ENCODE data around the gene SPAG6.
"Not testable (repeated sequence)": the region's sequence is repeated elsewhere in the genome, so short reads cannot be mapped to it uniquely, and the experiment has no call there.

SPAG6 gene

DNA sequence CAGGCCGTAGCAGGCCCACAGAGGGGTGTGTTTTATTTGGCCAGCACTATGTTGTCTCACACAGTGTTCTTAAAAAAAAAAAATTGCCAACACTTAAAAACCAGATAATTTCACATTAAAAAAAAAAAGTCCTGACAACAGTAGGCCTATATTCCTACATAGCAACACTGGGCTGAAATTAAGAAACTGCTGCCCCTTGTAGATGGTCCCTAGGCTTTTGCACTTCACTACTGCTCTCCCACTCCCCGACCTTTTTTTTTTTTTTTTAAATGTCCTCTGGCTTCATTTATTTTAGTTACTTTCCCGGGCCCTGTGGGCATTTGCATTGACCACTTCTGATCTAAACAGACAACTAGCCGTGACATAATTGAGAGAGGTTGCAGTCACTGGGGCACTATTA is 36.0 kb downstream of the SPAG6 start:
- no peak for DNase-seq

DNA sequence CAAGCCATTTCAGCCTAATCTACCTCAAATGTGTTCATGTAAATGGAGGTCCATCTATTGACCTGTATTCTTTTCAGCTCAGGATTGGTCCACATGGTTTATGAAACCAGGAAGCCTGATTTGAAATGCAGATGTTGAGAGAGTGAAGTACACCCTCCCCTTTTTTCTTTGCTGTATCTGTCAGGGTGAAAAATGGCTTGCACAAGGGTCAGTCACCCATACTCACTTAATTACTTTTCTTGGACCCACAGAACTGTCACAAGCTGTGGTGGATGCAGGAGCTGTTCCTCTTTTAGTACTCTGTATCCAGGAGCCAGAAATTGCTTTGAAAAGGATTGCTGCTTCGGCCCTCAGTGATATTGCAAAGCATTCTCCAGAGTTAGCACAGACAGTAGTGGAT is 41.2 kb downstream of the SPAG6 start:
- DNase-seq, result no peak

DNA sequence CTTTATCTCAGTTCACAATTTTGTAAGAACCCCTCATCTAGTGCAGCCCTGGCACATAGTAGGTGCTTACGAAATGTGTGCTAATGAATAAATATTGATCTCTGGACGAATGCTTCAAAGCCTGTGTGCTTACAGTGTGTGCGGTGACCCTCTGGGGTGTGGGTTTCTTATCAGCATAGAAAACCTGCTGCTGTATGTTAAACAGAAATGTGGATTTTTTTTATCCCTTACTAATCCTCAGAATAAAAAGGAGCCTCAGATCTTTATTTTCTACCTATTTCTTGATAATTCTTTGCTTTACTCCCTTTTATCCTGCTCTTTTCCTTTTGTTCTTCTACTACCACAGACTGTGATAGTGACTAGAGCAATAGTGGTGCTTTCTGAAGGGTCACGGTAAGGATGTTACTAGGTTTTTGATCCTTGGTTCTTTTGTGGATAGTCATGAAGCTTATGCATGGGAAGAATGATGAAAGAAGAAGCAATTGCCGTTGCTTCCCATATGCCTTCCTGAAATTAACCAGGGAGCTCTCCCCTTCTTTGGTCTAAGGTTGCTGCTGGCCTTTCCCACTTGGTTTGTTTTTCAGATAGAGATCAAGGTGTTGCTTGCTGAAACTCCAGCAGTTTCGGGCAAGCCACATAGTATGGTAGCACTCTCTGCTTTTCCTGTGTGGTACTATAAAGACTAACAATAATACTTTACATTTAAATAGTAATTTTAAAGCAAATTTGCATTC is 44.7 kb downstream of the SPAG6 start:
- DNase-seq, result no peak

DNA sequence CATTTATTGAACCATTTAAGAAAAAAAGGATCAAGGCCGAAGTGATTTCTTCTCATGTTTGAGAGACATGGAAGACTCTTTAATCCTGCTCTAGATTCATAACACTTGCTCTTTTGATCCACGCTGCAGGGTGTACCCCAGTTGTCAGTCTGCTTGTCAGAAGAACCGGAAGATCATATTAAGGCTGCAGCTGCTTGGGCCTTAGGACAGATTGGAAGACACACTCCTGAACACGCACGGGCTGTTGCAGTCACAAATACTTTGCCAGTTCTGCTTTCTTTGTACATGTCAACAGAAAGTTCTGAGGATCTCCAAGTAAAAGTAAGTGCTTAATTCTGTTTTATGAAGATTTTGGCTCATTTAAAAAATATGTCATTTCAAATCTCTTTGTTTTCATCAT is 46.3 kb downstream of the SPAG6 start:
- no peak for DNase-seq

DNA sequence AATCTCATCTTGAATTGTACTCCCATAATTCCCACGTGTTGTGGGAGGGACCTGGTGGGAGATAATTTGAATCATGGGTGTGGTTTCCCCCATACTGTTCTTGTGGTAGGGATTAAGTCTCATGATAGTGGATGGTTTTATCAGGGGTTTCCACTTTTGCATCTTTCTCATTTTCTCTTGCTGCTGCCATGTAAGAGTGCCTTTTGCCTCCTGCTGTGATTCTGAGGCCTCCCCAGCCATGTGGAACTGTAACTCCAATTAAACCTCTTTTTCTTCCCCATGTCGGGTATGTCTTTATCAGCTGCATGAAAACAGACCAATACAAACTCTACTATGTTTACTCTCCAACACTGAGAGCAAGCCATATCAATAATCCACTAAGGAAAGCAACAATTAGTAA is 50.9 kb downstream of the SPAG6 start:
- not testable (repeated sequence) for DNase-seq

DNA sequence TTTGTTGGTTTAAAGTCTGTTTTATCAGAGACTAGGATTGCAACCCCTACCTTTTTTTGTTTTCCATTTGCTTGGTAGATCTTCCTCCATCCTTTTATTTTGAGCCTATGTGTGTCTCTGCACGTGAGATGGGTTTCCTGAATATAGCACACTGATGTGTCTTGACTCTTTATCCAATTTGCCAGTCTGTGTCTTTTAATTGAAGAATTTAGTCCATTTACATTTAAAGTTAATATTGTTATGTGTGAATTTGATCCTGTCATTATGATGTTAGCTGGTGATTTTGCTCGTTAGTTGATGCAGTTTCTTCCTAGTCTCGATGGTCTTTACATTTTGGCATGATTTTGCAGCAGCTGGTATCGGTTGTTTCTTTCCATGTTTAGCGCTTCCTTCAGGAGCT is 61.6 kb downstream of the SPAG6 start:
- not testable (repeated sequence) for DNase-seq

DNA sequence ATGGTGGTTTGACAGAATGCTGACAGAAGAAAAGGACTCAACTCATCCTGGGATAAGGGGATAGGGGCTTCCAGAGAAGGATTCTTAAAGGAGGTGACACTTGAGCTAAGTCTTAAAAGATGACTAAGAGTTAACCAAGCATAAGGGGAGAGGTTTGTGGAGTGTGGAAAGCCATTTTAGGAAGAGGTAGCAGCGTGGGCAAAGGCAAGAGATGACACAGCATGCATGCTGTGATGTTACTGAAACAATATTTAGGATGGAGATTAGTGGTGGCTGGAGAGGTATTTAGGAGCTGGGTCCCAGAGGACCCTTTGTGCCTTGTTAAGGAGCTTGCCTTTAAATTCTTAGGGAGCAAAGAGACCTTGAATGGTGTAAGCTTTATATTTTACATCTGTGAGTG is 65.1 kb downstream of the SPAG6 start:
- no peak for DNase-seq

DNA sequence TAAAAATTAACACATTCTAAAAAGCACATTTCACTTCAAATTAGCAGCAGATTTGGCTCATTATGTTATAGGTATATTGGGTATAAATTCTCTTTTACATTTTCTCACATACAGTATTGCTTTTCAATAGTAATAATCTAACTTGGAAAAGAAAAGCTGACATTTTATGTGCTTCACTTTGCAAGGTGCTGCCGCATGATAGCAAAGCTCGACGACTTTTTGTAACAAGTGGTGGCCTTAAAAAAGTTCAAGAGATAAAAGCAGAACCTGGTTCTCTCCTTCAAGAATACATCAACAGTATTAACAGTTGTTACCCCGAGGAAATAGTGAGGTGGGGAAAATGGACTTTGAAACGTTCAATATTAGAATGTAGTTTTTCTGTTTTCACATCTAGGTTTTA is 65.5 kb downstream of the SPAG6 start:
- no peak for DNase-seq

DNA sequence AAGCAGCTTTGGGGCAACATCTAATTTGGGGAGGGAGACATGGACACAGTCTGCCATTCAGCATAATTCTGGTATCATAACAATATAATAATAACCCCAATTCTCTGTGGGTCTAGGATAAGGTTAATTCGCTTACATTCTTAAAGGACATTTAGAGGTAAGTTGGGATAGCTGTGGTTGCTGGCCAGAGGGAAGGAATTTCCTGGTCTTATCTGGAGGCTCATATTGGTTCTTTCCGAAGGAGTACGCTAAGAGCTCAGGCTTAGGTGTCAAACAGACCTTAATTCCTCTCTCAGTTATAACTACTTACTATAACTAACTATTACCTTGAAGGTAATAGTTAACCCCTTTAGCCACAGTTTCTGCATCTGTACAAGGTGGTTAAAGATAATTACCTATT is 68.8 kb downstream of the SPAG6 start:
- DNase-seq, result no peak

DNA sequence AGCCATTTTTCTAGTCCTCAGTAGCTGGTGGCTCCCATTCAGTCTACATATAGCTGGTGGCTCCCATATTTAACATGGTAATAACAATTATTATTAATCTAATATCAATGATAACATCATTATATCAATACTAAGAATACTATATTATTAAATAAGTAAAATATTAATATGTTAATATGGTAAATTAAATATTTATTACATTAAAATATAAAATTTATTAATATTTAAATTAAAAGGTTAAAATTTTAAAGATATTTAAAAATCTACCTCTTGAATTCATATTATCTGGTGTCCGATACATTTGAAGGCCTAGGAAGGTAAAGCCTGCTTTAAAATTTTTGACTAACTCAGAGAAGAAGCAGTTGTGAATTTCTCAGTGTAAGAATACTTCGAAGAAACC is 69.8 kb downstream of the SPAG6 start:
- DNase-seq, result no peak

DNA sequence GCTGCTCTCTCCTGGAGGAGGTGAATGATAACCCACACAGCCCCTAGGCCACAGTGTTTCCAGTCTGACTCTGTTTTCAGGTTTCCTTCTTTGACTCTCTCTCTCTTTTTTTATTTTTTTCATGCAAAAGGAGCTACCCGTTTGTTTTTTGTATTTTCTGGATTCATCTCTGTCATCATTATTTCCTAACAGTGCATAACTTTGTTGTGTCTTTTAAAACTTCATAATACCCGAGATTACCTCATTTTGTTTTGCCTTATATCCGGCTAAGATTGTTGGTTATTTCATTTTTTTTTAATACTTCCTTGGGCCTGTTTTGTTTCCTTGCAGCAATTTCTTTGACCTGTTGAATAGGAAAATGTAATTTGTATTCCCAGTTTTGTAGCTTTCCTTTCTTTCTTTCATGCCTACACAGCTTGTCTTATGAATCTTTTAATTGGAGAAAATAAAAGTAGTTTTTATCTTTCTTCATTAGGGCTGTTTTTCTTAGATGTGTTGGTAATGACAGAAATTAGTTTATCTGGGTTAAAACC is 72.5 kb downstream of the SPAG6 start:
- DNase-seq, result no peak

DNA sequence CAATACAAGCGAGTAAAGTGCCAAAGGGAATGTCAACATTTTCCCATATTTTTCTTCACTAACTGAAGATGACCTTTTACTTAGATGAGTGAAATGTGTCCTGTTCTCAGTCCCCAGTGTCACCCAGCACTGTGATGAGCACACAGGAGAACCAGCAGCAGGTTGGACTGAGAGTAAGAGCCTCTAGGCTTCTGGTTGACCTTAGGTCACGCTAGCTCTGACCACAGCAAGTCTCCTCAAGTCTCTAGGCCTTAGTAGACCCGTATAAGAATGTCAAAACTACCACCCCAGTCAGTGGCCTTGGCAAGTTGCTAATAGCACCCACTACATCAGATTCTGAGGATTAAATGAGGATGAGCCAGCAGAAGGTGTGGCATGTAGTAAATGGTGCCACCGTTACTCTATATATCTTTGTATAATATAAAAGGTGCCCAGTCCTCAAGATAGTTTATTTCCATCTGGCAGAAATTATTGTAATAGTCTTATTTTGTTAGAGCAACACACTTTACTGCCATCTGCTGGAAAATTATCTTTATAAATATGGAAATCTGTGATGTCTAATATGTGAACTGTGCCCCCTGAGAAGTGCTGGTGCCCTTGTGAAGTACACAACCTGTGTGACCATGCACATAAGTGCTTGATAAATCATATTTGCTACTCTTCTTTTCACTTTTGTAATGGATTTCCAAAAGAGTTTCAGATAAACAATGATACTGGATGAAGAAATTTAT is 75.7 kb downstream of the SPAG6 start:
- DNase-seq, result peak; percentile 55 to 79

DNA sequence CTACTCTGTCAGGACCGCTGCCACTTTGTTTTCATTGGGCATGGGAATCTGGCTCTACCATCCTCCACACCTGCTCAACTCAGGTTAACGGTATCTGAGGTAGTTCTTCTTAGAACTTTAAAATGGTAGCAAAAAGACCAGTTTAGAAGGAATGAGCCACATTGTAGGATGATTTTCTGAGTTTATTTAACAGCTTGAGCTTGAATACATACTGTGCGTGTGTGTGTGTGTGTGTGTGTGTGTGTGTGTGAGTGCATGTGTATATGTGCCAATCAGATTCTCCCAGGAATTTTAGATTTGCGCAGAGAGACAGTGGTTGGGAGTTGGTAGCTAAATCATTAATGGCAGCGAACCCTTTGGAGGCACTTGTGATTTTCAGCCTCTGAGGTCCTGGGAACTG is 81.4 kb downstream of the SPAG6 start:
- DNase-seq, result no peak

DNA sequence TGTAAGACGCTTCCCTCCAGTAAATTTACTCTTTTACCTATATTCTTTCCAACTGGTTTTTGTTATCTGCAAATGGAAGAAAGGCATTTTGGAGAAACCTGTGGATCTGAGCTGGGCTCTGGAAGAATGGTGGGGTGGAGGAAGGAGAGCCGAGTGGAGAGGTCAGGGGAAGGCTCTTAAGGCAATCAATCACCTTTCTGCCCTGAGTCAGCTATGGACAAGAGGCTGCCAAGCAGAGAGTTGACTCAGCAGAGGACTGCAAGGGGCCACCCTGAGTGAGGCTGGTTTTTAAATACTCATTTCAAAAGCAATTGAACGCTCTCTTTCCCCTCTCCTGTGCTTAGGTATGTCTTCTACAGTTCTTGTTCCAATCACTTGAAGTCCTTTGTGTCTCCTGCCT is 81.8 kb downstream of the SPAG6 start:
- no peak for DNase-seq

DNA sequence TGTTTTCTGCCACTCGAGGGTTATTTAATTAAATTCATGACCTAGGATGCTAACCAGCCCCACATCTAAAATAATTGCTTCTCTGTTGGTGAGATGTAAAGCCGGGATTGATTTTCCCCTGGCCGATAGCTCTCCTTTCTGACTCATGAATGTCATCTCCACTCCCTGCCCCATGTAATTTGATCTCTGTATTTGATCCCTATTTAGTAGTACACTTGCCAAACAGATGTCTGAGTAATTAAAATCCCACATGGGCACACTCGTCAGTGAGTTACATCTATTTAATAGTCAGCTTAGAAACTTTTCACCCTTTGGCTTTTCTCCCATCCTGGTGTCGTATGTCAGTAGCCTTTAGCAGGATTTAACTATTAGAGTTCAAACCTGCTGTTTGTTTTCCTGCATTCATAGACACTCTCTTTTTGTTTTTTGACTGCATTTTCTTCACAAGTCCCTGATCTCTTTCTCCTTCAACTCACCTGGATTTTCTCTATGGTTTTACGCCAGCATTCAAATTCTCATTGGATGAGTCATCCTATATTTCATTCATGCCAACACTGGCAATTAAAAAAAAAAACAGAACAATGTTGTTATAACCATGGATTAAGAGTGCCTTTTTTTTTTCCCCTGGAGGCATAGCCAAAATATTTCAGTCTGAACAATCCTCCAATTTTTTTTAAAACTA is 82.7 kb downstream of the SPAG6 start:
- no peak for DNase-seq

DNA sequence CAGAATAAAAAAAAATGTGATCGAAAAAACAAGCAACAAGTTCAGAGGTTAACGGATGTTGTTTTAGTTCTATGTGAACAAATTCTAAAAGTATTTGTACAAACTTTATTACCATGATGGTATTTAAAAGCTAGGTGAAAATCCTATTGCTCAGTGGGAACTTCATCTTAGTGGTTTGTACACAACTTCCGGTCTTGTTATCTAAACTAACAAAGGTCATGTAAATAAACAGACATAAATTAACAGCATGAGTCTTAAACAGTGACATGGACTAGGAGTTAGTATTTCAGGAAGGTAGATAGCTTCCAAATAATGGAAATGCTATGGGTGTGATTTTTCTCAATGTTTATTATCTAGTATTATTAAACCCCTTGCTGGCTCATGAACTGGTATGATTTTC is 83.8 kb downstream of the SPAG6 start:
- no peak for DNase-seq

DNA sequence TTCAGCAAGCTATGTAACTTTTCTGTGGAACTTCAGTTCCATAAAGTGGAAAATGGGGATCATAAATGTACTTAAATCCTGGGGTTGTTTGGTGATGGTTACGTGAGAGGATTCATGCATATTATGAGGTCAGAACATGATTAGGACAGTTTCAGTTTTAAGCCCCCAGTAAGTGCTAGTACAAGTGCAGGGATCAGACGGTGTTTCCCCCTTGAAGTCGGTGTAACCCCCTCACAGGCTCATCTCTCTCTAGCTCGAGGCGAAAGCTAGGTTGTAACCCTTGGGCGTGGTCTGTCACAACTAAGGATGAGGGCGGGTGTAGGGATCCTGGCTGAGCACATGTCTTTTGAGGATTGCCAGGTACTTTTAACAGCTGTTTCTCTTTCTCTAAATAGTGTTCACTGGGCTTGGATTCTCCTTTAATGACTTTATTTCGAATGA is 84.7 kb downstream of the SPAG6 start:
- no peak for DNase-seq

DNA sequence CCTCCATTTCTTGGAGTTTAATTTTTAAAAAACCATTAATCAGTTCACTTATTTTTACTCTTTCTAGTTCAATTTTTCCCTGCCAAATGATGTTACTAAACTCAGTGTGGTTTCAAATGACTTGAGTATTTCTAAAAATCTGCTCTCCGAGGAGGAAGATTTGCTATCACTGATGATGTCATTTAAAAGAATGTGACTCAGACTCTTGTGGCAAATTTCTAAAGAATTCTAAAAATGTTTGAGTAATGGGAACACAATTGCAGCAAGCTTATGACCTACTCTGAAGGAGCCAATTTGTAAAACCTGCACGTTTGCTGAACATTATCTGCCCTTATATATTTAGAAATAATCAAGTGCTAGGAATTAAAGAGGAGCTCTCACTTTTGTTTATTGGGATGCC is 88.6 kb downstream of the SPAG6 start:
- peak in 1 of 2 experiments; percentile 43 for DNase-seq

DNA sequence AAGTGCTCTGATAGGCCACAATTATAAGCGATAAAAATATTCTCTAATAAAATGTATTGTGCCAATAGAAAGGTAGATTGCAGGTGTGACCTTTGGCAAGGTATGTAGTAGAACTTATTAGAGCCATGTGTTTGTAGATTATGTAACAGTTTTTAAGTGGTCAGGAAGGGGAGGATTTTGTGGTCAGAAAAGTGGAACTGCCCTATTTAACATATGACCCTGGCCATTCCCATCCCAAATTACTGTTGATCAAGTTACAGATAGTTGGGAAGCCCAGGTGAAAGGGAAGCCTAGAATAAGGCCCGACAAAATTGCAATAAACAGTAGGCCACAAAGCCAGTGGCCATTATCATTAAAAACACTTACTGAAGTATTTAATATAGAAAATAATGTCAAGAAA is 89.2 kb downstream of the SPAG6 start:
- no peak for DNase-seq

DNA sequence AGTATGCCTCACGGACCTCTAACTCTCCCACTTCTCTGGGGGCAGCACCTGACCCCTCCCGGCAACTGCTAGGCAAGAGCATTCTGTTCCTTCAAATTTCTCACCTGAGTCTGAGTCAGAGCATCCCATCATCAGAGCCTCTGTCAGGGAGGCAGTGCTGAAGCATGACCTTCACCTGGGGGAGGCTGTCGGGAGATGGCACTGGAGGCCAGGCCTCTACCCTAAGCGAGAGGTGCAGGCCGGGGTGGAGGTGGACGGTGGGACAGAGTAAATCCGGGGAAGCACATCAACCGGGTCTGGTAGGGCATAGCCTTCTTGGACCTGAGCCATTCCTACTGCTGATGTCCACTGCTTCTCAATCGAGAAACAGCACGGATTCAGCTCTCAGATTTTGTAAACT is 90.4 kb downstream of the SPAG6 start:
- DNase-seq, result no peak

DNA sequence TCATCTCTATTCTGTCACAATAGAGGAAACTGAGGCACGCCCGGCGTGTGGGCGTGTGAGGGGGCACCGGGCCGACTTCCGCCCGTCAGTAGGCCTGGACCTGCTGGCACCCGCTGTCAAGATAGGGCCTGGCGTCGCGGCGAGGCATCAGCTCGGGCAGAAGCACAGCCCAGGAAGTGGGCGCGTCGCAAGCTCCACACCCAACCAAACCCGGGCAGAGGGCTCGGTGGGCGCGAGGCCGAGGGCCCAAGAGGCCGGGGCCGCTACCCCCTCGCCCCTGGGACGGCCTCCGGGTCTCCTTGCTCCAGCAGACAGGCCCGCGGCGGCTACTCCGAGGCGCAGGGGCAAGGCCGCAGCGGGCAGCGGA is 91.2 kb downstream of the SPAG6 start:
- DNase-seq, result no peak

DNA sequence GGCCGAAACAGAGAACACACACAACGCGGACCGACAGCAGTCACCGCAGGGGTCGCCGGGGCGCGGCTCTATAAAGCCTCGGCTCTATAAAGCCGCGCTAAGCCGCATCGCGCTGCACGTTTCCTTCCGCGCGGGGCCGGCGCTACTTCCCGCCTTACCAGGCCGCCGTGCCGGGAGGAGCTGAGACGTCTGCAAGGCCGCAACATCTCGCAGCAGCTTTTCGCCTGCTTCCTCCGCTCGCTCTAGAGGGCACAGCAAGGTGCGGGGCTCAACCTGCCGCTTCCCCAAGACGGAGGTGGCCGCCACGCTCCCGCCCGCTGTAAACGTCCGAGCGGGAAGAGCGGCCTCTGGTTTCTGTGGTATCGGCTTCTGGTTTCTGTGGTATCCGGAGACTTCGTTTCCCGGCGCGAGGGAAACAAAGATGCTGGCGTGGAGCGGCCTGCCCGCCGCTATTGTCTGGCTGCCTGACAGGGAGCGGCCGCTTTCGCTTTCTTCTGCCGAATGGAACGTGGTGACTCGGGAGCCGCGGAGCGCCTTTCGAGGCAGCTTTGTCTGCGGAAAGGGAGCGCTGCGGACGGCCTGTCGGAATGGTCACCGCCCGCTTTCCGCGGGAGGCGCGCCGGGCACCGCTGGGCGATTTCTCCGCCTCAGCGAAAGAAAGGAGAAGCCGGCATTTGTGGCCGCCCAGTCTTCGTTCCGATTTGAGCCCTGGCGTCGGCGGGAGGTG is 91.8 kb downstream of the SPAG6 start:
- peak; percentile 85 to 87 for DNase-seq

All from Kasumi-1 (cell line).